GM21737 (cell line): ENCODE data around the gene SPRR2B.
"Not testable (repeated sequence)": the region's sequence is repeated elsewhere in the genome, so short reads cannot be mapped to it uniquely, and the experiment has no call there.

ENCODE experiments used
- ATAC-seq: cut with Tn5 transposase; IDR thresholded peaks from one replicate; pipeline ENCODE4 v1.9.1; 2021; ENCODE audit warnings: mild to moderate bottlenecking, moderate library complexity; ENCODE audit not compliant: unreplicated experiment

SPRR2B gene

GRCh38 chr1:153035211-153035610 is 36.2 kb downstream of the SPRR2B start:
- no peak for ATAC-seq

GRCh38 chr1:153032677-153033308 is 38.6 kb downstream of the SPRR2B start:
- no peak for ATAC-seq

- no peak for ATAC-seq
These were observed 39.3 kb downstream of the SPRR2B start for GRCh38 chr1:153032073-153032472.

GRCh38 chr1:153030895-153031294 is 40.5 kb downstream of the SPRR2B start, which contains the start of gene SPRR1B:
TSS of gene SPRR1B (plus strand) at chr1:153031203. CDS start at chr1:153032346, 1,143 bp downstream.
- ATAC-seq: no peak

GRCh38 chr1:153028766-153029165 is 42.6 kb downstream of the SPRR2B start:
- no peak for ATAC-seq

GRCh38 chr1:153025797-153026196 is 45.6 kb downstream of the SPRR2B start:
- ATAC-seq: no peak

GRCh38 chr1:153024413-153024812 is 47.0 kb downstream of the SPRR2B start:
- ATAC-seq: no peak

- no peak for ATAC-seq
These were observed 48.3 kb downstream of the SPRR2B start for GRCh38 chr1:153023109-153023508.

- not testable (repeated sequence) for ATAC-seq
These were observed 49.1 kb downstream of the SPRR2B start for GRCh38 chr1:153022340-153022739.

- ATAC-seq: not testable (repeated sequence)
These were observed 49.6 kb downstream of the SPRR2B start for GRCh38 chr1:153021829-153022228.
